Cardiac muscle cell (in vitro differentiated cells and primary cell): Measurements from ENCODE around the gene PDF. TPM values are rescaled to one million over a fixed set of nuclear protein-coding genes. Genes with fewer than 3 reads are reported as not detected.
"Not testable (repeated sequence)": the region's sequence is repeated elsewhere in the genome, so short reads cannot be mapped to it uniquely, and the experiment has no call there.

Experiments used
- DNase-seq, 2 donors: peaks; one replicate each; pipeline versions ENCODE4 v3.0.0 to v3.0.0-alpha.2; 2010 to 2017; ENCODE audit warnings: low read depth in 1 of 2, low spot score in 1 of 2
- H3K27ac ChIP-seq: fragments of 200-600 bp; sonication (generic); 2 replicates; pipeline ENCODE4 v1.5.1; 2016
- H3K27me3 ChIP-seq: fragments of 200-600 bp; sonication (generic); 2 replicates; pipeline ENCODE4 v1.6.0; 2016; ENCODE audit warnings: control low read depth
- H3K36me3 ChIP-seq: fragments of 200-600 bp; sonication (generic); 2 replicates; pipeline ENCODE4 v1.5.1; 2016; ENCODE audit warnings: control low read depth
- H3K4me1 ChIP-seq: fragments of 200-600 bp; sonication (generic); 2 replicates; pipeline ENCODE4 v1.8.1; 2017; ENCODE audit warnings: low read depth, mild to moderate bottlenecking, mixed run types
- H3K4me3 ChIP-seq: fragments of 200-600 bp; sonication (generic); 2 replicates; pipeline ENCODE4 v1.5.1; 2016; ENCODE audit warnings: mild to moderate bottlenecking
- H3K9me3 ChIP-seq: fragments of 200-600 bp; sonication (generic); 2 replicates; pipeline ENCODE4 v1.5.1; 2017; ENCODE audit warnings: low read depth, mild to moderate bottlenecking, control low read depth
- CTCF ChIP-seq: IDR thresholded peaks from 2 replicates; pipeline ENCODE4 v1.5.1; 2012; ENCODE audit warnings: low read depth, mild to moderate bottlenecking, low read length
- polyA plus RNA-seq: library from polyadenylated mRNA; unstranded; fragments of >200 nt; fragmentation: Nextera tagmentation; extraction: Ambion mirVana; gene quantifications from 2 replicates; pipeline ENCODE4 v1.2.1, GENCODE V29; 2016
- total RNA-seq: library from RNA; depleted of rRNA; stranded (reverse); fragments of >200 nt; gene quantifications from 2 replicates; pipeline ENCODE4 v1.2.3, GENCODE V29; 2016

PDF gene
- total and polyA plus RNA-seq, 2 experiments from 2014 or later = 12.0 to 16.1 TPM

DNA sequence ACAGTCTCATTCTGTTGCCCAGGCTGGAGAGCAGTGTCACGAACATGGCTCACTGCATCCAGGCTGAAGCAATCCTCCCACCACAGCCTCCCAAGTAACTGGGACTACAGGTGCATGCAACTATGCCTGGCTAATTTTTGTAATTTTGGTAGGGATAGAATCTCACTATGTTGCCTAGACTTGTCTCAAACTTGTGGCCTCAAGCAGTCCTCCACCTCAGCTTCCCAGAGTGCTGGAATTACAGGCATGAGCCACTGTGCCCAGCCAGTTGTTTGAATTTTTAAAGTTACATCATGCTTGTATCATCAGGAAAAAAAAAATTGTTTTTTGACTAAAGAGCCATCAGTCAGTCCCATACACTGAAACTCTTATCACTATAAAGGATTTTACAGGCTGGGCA, 36.3 kb downstream of the PDF start:
- Histone ChIP-seq H3K27ac (no peak overlapping the region), H3K36me3 (no peaks in the 10 kb centered on the region), H3K4me1 (no peaks in the 10 kb centered on the region), H3K9me3 (no peaks in the 10 kb centered on the region), H3K4me3 (no peak overlapping the region), H3K27me3 (no peaks in the 10 kb centered on the region)
- no peak for DNase-seq
- no peak for TF ChIP-seq CTCF

- no peak for TF ChIP-seq CTCF
- H3K36me3 ChIP-seq = no peaks in the 10 kb centered on the region
- DNase-seq = no peak
- H3K27me3 ChIP-seq = no peaks in the 10 kb centered on the region
- no peak overlapping the region for H3K4me3 ChIP-seq
- no peak overlapping the region for H3K27ac ChIP-seq
- no peaks in the 10 kb centered on the region for H3K9me3 ChIP-seq
- no peaks in the 10 kb centered on the region for H3K4me1 ChIP-seq
These were observed 37.0 kb downstream of the PDF start for GRCh38 chr16:69293401-69293800.

DNA sequence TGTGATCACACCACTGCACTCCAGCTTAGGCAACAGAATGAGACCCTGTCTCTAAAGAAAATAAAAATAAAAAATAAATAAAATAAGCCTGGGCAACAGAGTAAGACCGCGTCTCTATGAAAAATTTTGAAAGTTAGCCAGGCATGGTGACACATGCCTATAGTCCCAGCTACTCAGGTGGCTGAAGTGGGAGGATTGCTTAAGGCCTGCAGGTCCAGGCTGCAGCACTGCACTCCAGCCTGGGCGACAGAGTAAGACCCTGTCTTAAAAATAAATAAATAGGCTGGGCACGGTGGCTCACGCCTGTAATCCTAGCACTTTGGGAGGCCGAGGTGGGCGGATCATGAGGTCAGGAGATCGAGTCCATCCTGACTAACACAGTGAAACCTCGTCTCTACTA, 38.7 kb downstream of the PDF start:
- not testable (repeated sequence) for H3K27ac ChIP-seq, H3K36me3 ChIP-seq, H3K27me3 ChIP-seq, H3K9me3 ChIP-seq, H3K4me1 ChIP-seq, H3K4me3 ChIP-seq, DNase-seq

- TF ChIP-seq CTCF = peak; percentile 48
- H3K27me3 ChIP-seq = no peaks in the 10 kb centered on the region
- peaks cover 4% of the 10 kb centered on the region for H3K4me1 ChIP-seq
- H3K4me3 ChIP-seq = no peak overlapping the region
- H3K27ac ChIP-seq = no peak overlapping the region
- H3K36me3 ChIP-seq = no peaks in the 10 kb centered on the region
- DNase-seq = peak; percentile 78 to 91
- H3K9me3 ChIP-seq = no peaks in the 10 kb centered on the region
These were observed 43.3 kb downstream of the PDF start for GRCh38 chr16:69286941-69287713.

GRCh38 chr16:69285240-69285639, 45.1 kb downstream of the PDF start:
- H3K4me1 ChIP-seq = peaks cover 4% of the 10 kb centered on the region
- no peaks in the 10 kb centered on the region for H3K9me3 ChIP-seq
- no peaks in the 10 kb centered on the region for H3K36me3 ChIP-seq
- DNase-seq = no peak
- no peaks in the 10 kb centered on the region for H3K27me3 ChIP-seq
- no peak for TF ChIP-seq CTCF
- no peak overlapping the region for H3K4me3 ChIP-seq
- no peak overlapping the region for H3K27ac ChIP-seq

DNA sequence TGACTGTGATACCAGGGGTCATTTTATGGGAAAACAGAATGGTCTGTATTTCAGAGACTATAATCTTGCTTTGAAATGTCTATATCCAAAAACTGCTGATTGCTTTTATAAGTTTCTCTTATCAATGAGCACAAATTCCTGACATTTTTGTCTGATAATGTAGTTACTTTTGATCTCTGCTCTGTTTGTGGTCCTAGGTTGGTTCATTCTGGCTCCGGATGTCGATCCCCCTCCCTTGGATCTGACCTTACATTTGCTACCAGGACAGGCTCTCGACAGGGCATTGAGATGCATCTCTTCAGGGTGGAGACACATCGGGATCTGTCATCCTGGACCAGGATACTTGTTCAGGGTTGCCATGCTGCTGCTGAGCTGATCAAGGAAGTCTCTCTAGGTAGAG, 46.5 kb downstream of the PDF start:
- TF ChIP-seq CTCF = no peak
- peaks cover 4% of the 10 kb centered on the region for H3K4me1 ChIP-seq
- H3K4me3 ChIP-seq = no peak overlapping the region
- H3K27me3 ChIP-seq = no peaks in the 10 kb centered on the region
- DNase-seq = no peak
- H3K9me3 ChIP-seq = no peaks in the 10 kb centered on the region
- H3K36me3 ChIP-seq = no peaks in the 10 kb centered on the region
- H3K27ac ChIP-seq = no peak overlapping the region
